BLaER1 (cell line): Measurements from ENCODE around the gene ADTRP.
A peak's percentile ranks its signal among the peaks of the same experiment; 100 is the strongest.

Source experiments
- H3K27ac ChIP-seq: shearing (Covaris generic); formaldehyde crosslinking; 2 replicates; pipeline ENCODE4 v1.8.1; 2022
- H3K27me3 ChIP-seq: shearing (Covaris generic); formaldehyde crosslinking; 2 replicates; pipeline ENCODE4 v1.8.1; 2022
- H3K36me3 ChIP-seq: shearing (Covaris generic); formaldehyde crosslinking; 2 replicates; pipeline ENCODE4 v1.8.1; 2022
- H3K4me1 ChIP-seq: shearing (Covaris generic); formaldehyde crosslinking; 2 replicates; pipeline ENCODE4 v1.8.1; 2022
- H3K4me2 ChIP-seq: shearing (Covaris generic); formaldehyde crosslinking; 2 replicates; pipeline ENCODE4 v1.8.1; 2022
- H3K4me3 ChIP-seq: shearing (Covaris generic); formaldehyde crosslinking; 2 replicates; pipeline ENCODE4 v1.8.1; 2022
- H3K9ac ChIP-seq: shearing (Covaris generic); formaldehyde crosslinking; 2 replicates; pipeline ENCODE4 v1.8.1; 2022
- H3K9me3 ChIP-seq: shearing (Covaris generic); formaldehyde crosslinking; 2 replicates; pipeline ENCODE4 v1.8.1; 2022
- H4K20me1 ChIP-seq: shearing (Covaris generic); formaldehyde crosslinking; 2 replicates; pipeline ENCODE4 v1.8.1; 2022
- Cebpa-rat ChIP-seq: shearing (Covaris generic); IDR thresholded peaks from 2 replicates; pipeline ENCODE4 v1.8.1; 2022

The ADTRP gene

GRCh38 chr6:11705483-11705882 is 73.1 kb downstream of the ADTRP start:
- H3K36me3 ChIP-seq, result no peaks in the 10 kb centered on the region
- H3K27me3 ChIP-seq, result no peaks in the 10 kb centered on the region
- H3K4me3 ChIP-seq, result no peak overlapping the region
- H3K4me1 ChIP-seq, result peaks cover 5% of the 10 kb centered on the region
- H3K9ac ChIP-seq, result no peak overlapping the region
- TF ChIP-seq Cebpa-rat, result no peak
- no peak overlapping the region for H3K4me2 ChIP-seq
- H3K27ac ChIP-seq, result no peak overlapping the region
- no peaks in the 10 kb centered on the region for H3K9me3 ChIP-seq
- H4K20me1 ChIP-seq, result no peaks in the 10 kb centered on the region

GRCh38 chr6:11705069-11705468 is 73.5 kb downstream of the ADTRP start:
- H3K9me3 ChIP-seq, result no peaks in the 10 kb centered on the region
- H3K4me3 ChIP-seq, result no peak overlapping the region
- no peak overlapping the region for H3K4me2 ChIP-seq
- TF ChIP-seq Cebpa-rat, result no peak
- H3K36me3 ChIP-seq, result no peaks in the 10 kb centered on the region
- no peaks in the 10 kb centered on the region for H3K27me3 ChIP-seq
- no peak overlapping the region for H3K27ac ChIP-seq
- H4K20me1 ChIP-seq, result no peaks in the 10 kb centered on the region
- H3K9ac ChIP-seq, result no peak overlapping the region
- H3K4me1 ChIP-seq, result peaks cover 5% of the 10 kb centered on the region

- H3K9me3 ChIP-seq, result no peaks in the 10 kb centered on the region
Measured at GRCh38 chr6:11703725-11704124, 74.9 kb downstream of the ADTRP start.

GRCh38 chr6:11702500-11703130 is 76.0 kb downstream of the ADTRP start:
- peaks cover 5% of the 10 kb centered on the region for H3K4me1 ChIP-seq
- no peaks in the 10 kb centered on the region for H3K27me3 ChIP-seq
- H3K9ac ChIP-seq, result no peak overlapping the region
- no peak for TF ChIP-seq Cebpa-rat
- H3K4me2 ChIP-seq, result no peak overlapping the region
- no peak overlapping the region for H3K27ac ChIP-seq
- no peaks in the 10 kb centered on the region for H3K36me3 ChIP-seq
- no peak overlapping the region for H3K4me3 ChIP-seq
- no peaks in the 10 kb centered on the region for H4K20me1 ChIP-seq
- no peaks in the 10 kb centered on the region for H3K9me3 ChIP-seq

More at GRCh38 chr6:11703725-11704124, 74.9 kb downstream of the ADTRP start:
- Histone ChIP-seq H3K27me3 (no peaks in the 10 kb centered on the region), H3K36me3 (no peaks in the 10 kb centered on the region), H3K27ac (no peak overlapping the region), H3K4me2 (no peak overlapping the region), H3K4me1 (peaks cover 5% of the 10 kb centered on the region), H3K4me3 (no peak overlapping the region), H3K9ac (no peak overlapping the region), H4K20me1 (no peaks in the 10 kb centered on the region)
- TF ChIP-seq Cebpa-rat, result no peak

GRCh38 chr6:11702089-11702488 is 76.5 kb downstream of the ADTRP start:
- H3K4me1 ChIP-seq, result peaks cover 5% of the 10 kb centered on the region
- 0 out of 2 replicates have a peak, but pooled peaks cover under 1% of the 10 kb centered on the region for H3K9me3 ChIP-seq
- H3K27ac ChIP-seq, result no peak overlapping the region
- no peaks in the 10 kb centered on the region for H3K36me3 ChIP-seq
- H3K4me3 ChIP-seq, result no peak overlapping the region
- no peak overlapping the region for H3K4me2 ChIP-seq
- H3K27me3 ChIP-seq, result no peaks in the 10 kb centered on the region
- H4K20me1 ChIP-seq, result no peaks in the 10 kb centered on the region
- TF ChIP-seq Cebpa-rat, result no peak
- no peak overlapping the region for H3K9ac ChIP-seq

GRCh38 chr6:11701573-11701972 is 77.0 kb downstream of the ADTRP start:
- Histone ChIP-seq H3K27me3 (no peaks in the 10 kb centered on the region), H3K4me1 (peaks cover 5% of the 10 kb centered on the region), H3K9ac (no peak overlapping the region), H3K36me3 (no peaks in the 10 kb centered on the region), H4K20me1 (no peaks in the 10 kb centered on the region), H3K4me3 (no peak overlapping the region), H3K9me3 (0 out of 2 replicates have a peak, but pooled peaks cover 4% of the 10 kb centered on the region), H3K4me2 (no peak overlapping the region), H3K27ac (no peak overlapping the region)
- TF ChIP-seq Cebpa-rat, result no peak

- no peaks in the 10 kb centered on the region for H4K20me1 ChIP-seq
Measured at GRCh38 chr6:11700118-11700718, 78.4 kb downstream of the ADTRP start.

GRCh38 chr6:11699576-11699975 is 79.0 kb downstream of the ADTRP start:
- Histone ChIP-seq H3K4me2 (no peak overlapping the region), H3K27ac (no peak overlapping the region), H3K4me3 (no peak overlapping the region), H4K20me1 (no peaks in the 10 kb centered on the region), H3K9me3 (0 out of 2 replicates have a peak, but pooled peaks cover 4% of the 10 kb centered on the region), H3K27me3 (no peaks in the 10 kb centered on the region), H3K4me1 (no peaks in the 10 kb centered on the region), H3K36me3 (no peaks in the 10 kb centered on the region), H3K9ac (no peak overlapping the region)
- no peak for TF ChIP-seq Cebpa-rat

More at GRCh38 chr6:11700118-11700718, 78.4 kb downstream of the ADTRP start:
- H3K27ac ChIP-seq, result no peak overlapping the region
- H3K4me3 ChIP-seq, result no peak overlapping the region
- no peaks in the 10 kb centered on the region for H3K27me3 ChIP-seq
- no peak overlapping the region for H3K9ac ChIP-seq
- TF ChIP-seq Cebpa-rat, result no peak
- H3K4me1 ChIP-seq, result no peaks in the 10 kb centered on the region
- no peak overlapping the region for H3K4me2 ChIP-seq
- no peaks in the 10 kb centered on the region for H3K36me3 ChIP-seq
- H3K9me3 ChIP-seq, result 0 out of 2 replicates have a peak, but pooled peaks cover 4% of the 10 kb centered on the region

GRCh38 chr6:11692451-11693376 is 85.9 kb downstream of the ADTRP start:
- Histone ChIP-seq H4K20me1 (no peaks in the 10 kb centered on the region), H3K4me2 (peak overlapping the region; percentile 19; the same call in 1 of the 2 replicates), H3K4me1 (peaks cover 14% of the 10 kb centered on the region), H3K27ac (no peak overlapping the region), H3K9me3 (peaks cover 23% of the 10 kb centered on the region), H3K36me3 (no peaks in the 10 kb centered on the region), H3K4me3 (no peak overlapping the region), H3K27me3 (no peaks in the 10 kb centered on the region), H3K9ac (no peak overlapping the region)
- no peak for TF ChIP-seq Cebpa-rat
